ENCODE data around the gene CAPS2. TPM values are rescaled to one million over a fixed set of nuclear protein-coding genes. Genes with fewer than 3 reads are reported as not detected.

Gene CAPS2
- total and polyA plus RNA-seq, 10 of the 15 experiments (the other 5 are each of a cell fraction or from before 2014, with no cell fraction given): 2.0 to 6.4 (median 4.2) TPM

DNA sequence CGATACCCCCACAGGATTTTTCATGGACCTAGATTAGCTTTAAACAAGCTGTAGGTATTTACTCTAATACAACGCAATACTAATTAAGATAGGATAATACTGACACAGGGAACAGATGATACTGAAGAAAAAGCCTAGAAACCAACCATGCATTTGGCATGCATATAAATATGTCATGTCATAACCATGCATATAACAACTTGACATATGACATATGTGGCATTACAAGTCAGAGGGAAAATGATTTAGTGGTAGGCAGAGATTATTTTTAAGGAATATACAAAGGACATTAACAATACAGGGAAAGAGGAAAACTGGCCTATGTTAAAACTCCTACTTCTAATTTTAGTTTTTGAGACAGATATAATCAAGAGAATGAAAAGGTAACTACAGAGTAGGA is 27.9 kb downstream of the CAPS2 start:
- SMC1A ChIA-PET (ENCODE audit: uncharacterized antibody, unreplicated experiment): interaction anchor here (0.7 to 1.6 kb wide), 2 partner anchors 8 to 28 kb away, joined by 4 read pairs; no protein-coding TSS in a partner anchor
- no peak overlapping the region for H3K9ac ChIP-seq (ENCODE audit: control insufficient read depth, insufficient read depth, low read length)
- no peak for ATAC-seq
- no peaks in the 10 kb centered on the region for H3K27me3 ChIP-seq (replicated peaks in 1 of 2; ENCODE audit: control insufficient read depth in 2 of 2, insufficient read depth in 2 of 2, low read length in 1 of 2)
- TF ChIP-seq SMARCA5 (IDR thresholded peaks at IDR 0.05) (no peak), ESRRA (IDR thresholded peaks at IDR 0.05; ENCODE audit: low read length) (no peak), NFYA (IDR thresholded peaks at IDR 0.05; ENCODE audit: borderline replicate concordance, low read depth, low read length) (no peak), TCF3 (IDR thresholded peaks at IDR 0.05; ENCODE audit: borderline replicate concordance, insufficient read depth, low read depth, low read length) (no peak), CHD1 (IDR thresholded peaks at IDR 0.05; ENCODE audit: low read depth, low read length) (no peak), EED (IDR thresholded peaks at IDR 0.05; ENCODE audit: low read depth) (no peak), YY1 (IDR thresholded peaks at IDR 0.05; ENCODE audit: low read depth, low read length) (no peak)
- intact Hi-C loops (cut with micrococcal nuclease; ENCODE audit: unreplicated experiment) (no loop called here), in situ Hi-C loops (cut with MboI) (no loop called here)
- no peaks in the 10 kb centered on the region for H3K36me3 ChIP-seq (ENCODE audit: control insufficient read depth in 2 of 2, insufficient read depth in 2 of 2, low read length in 1 of 2)
- H3K9me3 ChIP-seq (replicated peaks; ENCODE audit: control insufficient read depth, insufficient read depth, low read length): no peaks in the 10 kb centered on the region
- POLR2A ChIA-PET: no interaction called here
- H3K4me1 ChIP-seq (ENCODE audit: control insufficient read depth, insufficient read depth, low read length): no peaks in the 10 kb centered on the region
- H3K4me2 ChIP-seq (ENCODE audit: control insufficient read depth, insufficient read depth): no peak overlapping the region
- no peak overlapping the region for H2AFZ ChIP-seq (ENCODE audit: control insufficient read depth, low read depth, low read length)
- H3K79me2 ChIP-seq (ENCODE audit: control insufficient read depth, insufficient read depth, low read length): no peaks in the 10 kb centered on the region
- no peak overlapping the region for H3K4me3 ChIP-seq
- no peak for DNase-seq (ENCODE audit: low read depth, low spot score)
- FAIRE-seq: no peak
- RAD21 ChIA-PET (ENCODE audit: unreplicated experiment): interaction anchor here (0.5 kb wide), 1 partner anchor 1056 kb away, joined by 3 read pairs; no protein-coding TSS in a partner anchor
- no peaks in the 10 kb centered on the region for H4K20me1 ChIP-seq (ENCODE audit: control insufficient read depth, insufficient read depth)
- H3K27ac ChIP-seq (ENCODE audit: control insufficient read depth, insufficient read depth): no peak overlapping the region
- CTCF ChIA-PET: interaction anchor here (0.5 to 0.9 kb wide), 2 partner anchors 203 to 572 kb away, joined by 3 read pairs; no protein-coding TSS in a partner anchor
- no TSS peak for BruUV-seq (replicated peaks)
- WGBS (ENCODE audit: insufficient coverage, insufficient replicate concordance, low lambda C conversion rate, missing lambda C conversion rate): 75% methylated on average over 2 of the region's 2 CpGs

DNA sequence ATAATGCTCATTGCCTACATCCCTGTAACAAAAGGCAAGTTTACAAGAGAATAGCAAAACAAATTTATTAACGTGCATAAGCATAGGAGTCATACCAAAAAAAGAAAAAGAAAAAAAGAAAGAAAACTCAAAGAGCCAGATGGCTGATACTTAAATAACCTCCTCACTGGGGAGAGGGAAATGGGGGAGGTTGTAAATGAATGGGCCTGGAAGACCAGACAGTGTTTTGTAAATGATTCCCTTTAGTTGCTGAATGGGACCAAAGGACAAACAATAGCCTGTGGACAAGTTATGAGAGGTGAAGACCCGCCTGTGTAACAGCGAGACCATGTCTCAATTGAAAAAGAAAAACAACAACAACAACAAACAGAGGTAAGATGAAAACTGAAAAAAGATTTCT is 35.3 kb downstream of the CAPS2 start:
- BruUV-seq (replicated peaks): no TSS peak
- ChIA-PET CTCF (no interaction called here), RAD21 (ENCODE audit: unreplicated experiment) (no interaction called here), POLR2A (no interaction called here), SMC1A (ENCODE audit: uncharacterized antibody, unreplicated experiment) (no interaction called here)
- no peak overlapping the region for H3K9ac ChIP-seq (ENCODE audit: control insufficient read depth, insufficient read depth, low read length)
- intact Hi-C loops (cut with micrococcal nuclease; ENCODE audit: unreplicated experiment): loop anchor here (10.0 kb wide), 1 partner anchor 490 kb away; no protein-coding TSS in a partner anchor
- H2AFZ ChIP-seq (ENCODE audit: control insufficient read depth, low read depth, low read length): no peak overlapping the region
- no peak for FAIRE-seq
- DNase-seq (ENCODE audit: low read depth, low spot score): no peak
- TF ChIP-seq POLR2A (IDR thresholded peaks at IDR 0.05; ENCODE audit: low read depth, low read length): no peak
- TF ChIP-seq, protein P1, sequence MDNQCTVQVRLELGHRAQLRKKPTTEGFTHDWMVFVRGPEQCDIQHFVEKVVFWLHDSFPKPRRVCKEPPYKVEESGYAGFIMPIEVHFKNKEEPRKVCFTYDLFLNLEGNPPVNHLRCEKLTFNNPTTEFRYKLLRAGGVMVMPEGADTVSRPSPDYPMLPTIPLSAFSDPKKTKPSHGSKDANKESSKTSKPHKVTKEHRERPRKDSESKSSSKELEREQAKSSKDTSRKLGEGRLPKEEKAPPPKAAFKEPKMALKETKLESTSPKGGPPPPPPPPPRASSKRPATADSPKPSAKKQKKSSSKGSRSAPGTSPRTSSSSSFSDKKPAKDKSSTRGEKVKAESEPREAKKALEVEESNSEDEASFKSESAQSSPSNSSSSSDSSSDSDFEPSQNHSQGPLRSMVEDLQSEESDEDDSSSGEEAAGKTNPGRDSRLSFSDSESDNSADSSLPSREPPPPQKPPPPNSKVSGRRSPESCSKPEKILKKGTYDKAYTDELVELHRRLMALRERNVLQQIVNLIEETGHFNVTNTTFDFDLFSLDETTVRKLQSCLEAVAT (IDR thresholded peaks at IDR 0.05): no peak
- no peak overlapping the region for H3K4me2 ChIP-seq (ENCODE audit: control insufficient read depth, insufficient read depth)
- WGBS (ENCODE audit: insufficient coverage, insufficient replicate concordance, low lambda C conversion rate, missing lambda C conversion rate): 0% methylated on average over 3 of the region's 3 CpGs
- no peak overlapping the region for H3K4me3 ChIP-seq
- no peaks in the 10 kb centered on the region for H3K27me3 ChIP-seq (replicated peaks in 1 of 2; ENCODE audit: control insufficient read depth in 2 of 2, insufficient read depth in 2 of 2, low read length in 1 of 2)
- no peaks in the 10 kb centered on the region for H3K79me2 ChIP-seq (ENCODE audit: control insufficient read depth, insufficient read depth, low read length)
- ATAC-seq: no peak
- no peak overlapping the region for H3K27ac ChIP-seq (ENCODE audit: control insufficient read depth, insufficient read depth)
- H4K20me1 ChIP-seq (ENCODE audit: control insufficient read depth, insufficient read depth): no peaks in the 10 kb centered on the region
- no peaks in the 10 kb centered on the region for H3K9me3 ChIP-seq (replicated peaks; ENCODE audit: control insufficient read depth, insufficient read depth, low read length)
- in situ Hi-C loops (cut with MboI): no loop called here
- no peaks in the 10 kb centered on the region for H3K4me1 ChIP-seq (ENCODE audit: control insufficient read depth, insufficient read depth, low read length)
- no peaks in the 10 kb centered on the region for H3K36me3 ChIP-seq (ENCODE audit: control insufficient read depth in 2 of 2, insufficient read depth in 2 of 2, low read length in 1 of 2)
